SU-DHL-6 (cell line): Measurements from ENCODE around the gene ASCC2.

Experiments used
- CTCF ChIP-seq: fragments of 200-600 bp; sonication (generic); IDR thresholded peaks from one replicate; pipeline ENCODE4 v1.5.1; 2017; ENCODE audit warnings: antibody characterized with exemption, mild to moderate bottlenecking, low read length, moderate library complexity; ENCODE audit not compliant: insufficient read depth, poor library complexity, severe bottlenecking
- EZH2phosphoT487 ChIP-seq: fragments of 200-600 bp; sonication (generic), shearing (Covaris generic); conservative IDR thresholded peaks from 2 replicates; pipeline ENCODE4 v1.6.1; 2018; ENCODE audit warnings: mild to moderate bottlenecking, antibody characterized with exemption, low read length, moderate library complexity, mixed read lengths

- TF ChIP-seq CTCF, result no peak
- no peak for TF ChIP-seq EZH2phosphoT487
Observed at GRCh38 chr22:29786031-29786430, 52.0 kb downstream of the ASCC2 start.
